Smooth muscle cell (in vitro differentiated cells): ENCODE measurements around the gene ZNRF3. TPM values are rescaled to one million over a fixed set of nuclear protein-coding genes. Genes with fewer than 3 reads are reported as not detected.
"Not testable (repeated sequence)": the region's sequence is repeated elsewhere in the genome, so short reads cannot be mapped to it uniquely, and the experiment has no call there.

ENCODE experiments used
- DNase-seq: peaks from one replicate; lab custom pipeline; 2025; ENCODE audit not compliant: unreplicated experiment; lab: John Stamatoyannopoulos, UW
- H2AFZ ChIP-seq: fragments of 200-600 bp; sonication (generic); 2 replicates; pipeline ENCODE4 v1.6.0; 2016; ENCODE audit warnings: antibody characterized with exemption, low read depth, mild to moderate bottlenecking
- H3F3A ChIP-seq: fragments of 200-600 bp; sonication (generic); 2 replicates; pipeline ENCODE4 v1.6.0; 2017; ENCODE audit warnings: antibody characterized with exemption, low read depth
- H3K27ac ChIP-seq: fragments of 200-600 bp; sonication (generic); 2 replicates; pipeline ENCODE4 v1.5.1; 2016; ENCODE audit warnings: low read depth, mild to moderate bottlenecking
- H3K27me3 ChIP-seq: fragments of 200-600 bp; sonication (generic); 2 replicates; pipeline ENCODE4 v1.6.1; 2016; ENCODE audit warnings: low read depth, mild to moderate bottlenecking
- H3K36me3 ChIP-seq: fragments of 200-600 bp; sonication (generic); 2 replicates; pipeline ENCODE4 v1.5.1; 2016; ENCODE audit warnings: low read depth
- H3K4me1 ChIP-seq: fragments of 200-600 bp; sonication (generic); 2 replicates; pipeline ENCODE4 v1.5.1; 2016; ENCODE audit warnings: low read depth
- H3K4me2 ChIP-seq: fragments of 200-600 bp; sonication (generic); 2 replicates; pipeline ENCODE4 v1.6.0; 2016; ENCODE audit warnings: mild to moderate bottlenecking
- H3K4me3 ChIP-seq: fragments of 200-600 bp; sonication (generic); 2 replicates; pipeline ENCODE4 v1.5.1; 2016; ENCODE audit warnings: mild to moderate bottlenecking
- H3K79me2 ChIP-seq: fragments of 200-600 bp; sonication (generic); 2 replicates; pipeline ENCODE4 v1.6.0; 2016; ENCODE audit warnings: low read depth, mild to moderate bottlenecking
- H3K9ac ChIP-seq: fragments of 200-600 bp; sonication (generic); 2 replicates; pipeline ENCODE4 v1.6.0; 2016; ENCODE audit warnings: low read depth
- H3K9me3 ChIP-seq: fragments of 200-600 bp; sonication (generic); replicated peaks from 2 replicates; pipeline ENCODE4 v1.5.1; 2016; ENCODE audit warnings: low read depth
- H4K20me1 ChIP-seq: fragments of 200-600 bp; sonication (generic); 2 replicates; pipeline ENCODE4 v1.6.0; 2016; ENCODE audit warnings: low read depth
- CTCF ChIP-seq: fragments of 200-600 bp; sonication (generic); IDR thresholded peaks from 2 replicates; pipeline ENCODE4 v1.5.1; 2017; ENCODE audit warnings: borderline replicate concordance, mild to moderate bottlenecking, antibody characterized with exemption; ENCODE audit not compliant: insufficient read depth, poor library complexity, severe bottlenecking
- WGBS: methylation state at CpG from one replicate; pipeline ENCODE4 v1.1.7; 2016; ENCODE audit warnings: low lambda C conversion rate; 5-methylcytosine and 5-hydroxymethylcytosine counted together
- polyA plus RNA-seq: library from polyadenylated mRNA; unstranded; fragments of >200 nt; fragmentation: Nextera tagmentation; extraction: Ambion mirVana; gene quantifications from 2 replicates; pipeline ENCODE4 v1.2.1, GENCODE V29; 2016
- total RNA-seq: library from RNA; depleted of rRNA; stranded (reverse); fragments of >200 nt; gene quantifications from 2 replicates; pipeline ENCODE4 v1.2.3, GENCODE V29; 2014

The ZNRF3 gene
- total and polyA plus RNA-seq, 2 experiments from 2014 or later = 4.7 to 5.5 TPM

GRCh38 chr22:29032014-29032475, 148.7 kb downstream of the ZNRF3 start:
- Histone ChIP-seq H3F3A (peaks cover 20% of the 10 kb centered on the region), H3K27ac (peak overlapping the region; percentile 96), H3K9ac (peak overlapping the region; percentile 92), H2AFZ (no peak overlapping the region), H3K4me2 (peak overlapping the region; percentile 71), H4K20me1 (no peaks in the 10 kb centered on the region), H3K9me3 (no peaks in the 10 kb centered on the region), H3K4me3 (no peak overlapping the region), H3K27me3 (no peaks in the 10 kb centered on the region), H3K36me3 (no peaks in the 10 kb centered on the region), H3K4me1 (peaks cover 25% of the 10 kb centered on the region), H3K79me2 (no peaks in the 10 kb centered on the region)
- no peak for DNase-seq
- WGBS = 49% methylated on average over 8 of the region's 8 CpGs
- no peak for TF ChIP-seq CTCF

GRCh38 chr22:29032584-29032983, 149.2 kb downstream of the ZNRF3 start:
- H3F3A ChIP-seq = peaks cover 20% of the 10 kb centered on the region
- H3K27me3 ChIP-seq = no peaks in the 10 kb centered on the region
- peak overlapping the region; percentile 71 for H3K4me2 ChIP-seq
- peak overlapping the region; percentile 96 for H3K27ac ChIP-seq
- no peak overlapping the region for H3K4me3 ChIP-seq
- DNase-seq = no peak
- no peak overlapping the region for H2AFZ ChIP-seq
- no peaks in the 10 kb centered on the region for H4K20me1 ChIP-seq
- H3K36me3 ChIP-seq = no peaks in the 10 kb centered on the region
- H3K9ac ChIP-seq = peak overlapping the region; percentile 92
- WGBS = 64% methylated on average over 2 of the region's 2 CpGs
- H3K79me2 ChIP-seq = no peaks in the 10 kb centered on the region
- H3K9me3 ChIP-seq = no peaks in the 10 kb centered on the region
- H3K4me1 ChIP-seq = peaks cover 25% of the 10 kb centered on the region
- no peak for TF ChIP-seq CTCF

- Histone ChIP-seq H3F3A (peaks cover 7% of the 10 kb centered on the region), H3K27me3 (no peaks in the 10 kb centered on the region), H3K4me3 (no peak overlapping the region), H3K27ac (no peak overlapping the region), H3K4me2 (no peak overlapping the region), H3K36me3 (no peaks in the 10 kb centered on the region), H2AFZ (no peak overlapping the region), H4K20me1 (no peaks in the 10 kb centered on the region), H3K9me3 (no peaks in the 10 kb centered on the region), H3K4me1 (peaks cover 3% of the 10 kb centered on the region), H3K79me2 (no peaks in the 10 kb centered on the region), H3K9ac (no peak overlapping the region)
- WGBS = 92% methylated on average over 4 of the region's 4 CpGs
- TF ChIP-seq CTCF = no peak
- no peak for DNase-seq
Measured at GRCh38 chr22:29037340-29037932, 154.1 kb downstream of the ZNRF3 start.

GRCh38 chr22:29039148-29039547, 155.8 kb downstream of the ZNRF3 start:
- TF ChIP-seq CTCF = no peak
- no peaks in the 10 kb centered on the region for H3K36me3 ChIP-seq
- no peak for DNase-seq
- H3K27me3 ChIP-seq = no peaks in the 10 kb centered on the region
- H3K27ac ChIP-seq = no peak overlapping the region
- no peak overlapping the region for H2AFZ ChIP-seq
- WGBS = 70% methylated on average over 9 of the region's 9 CpGs
- no peak overlapping the region for H3K4me2 ChIP-seq
- peaks cover 11% of the 10 kb centered on the region for H3F3A ChIP-seq
- H3K79me2 ChIP-seq = no peaks in the 10 kb centered on the region
- H3K9me3 ChIP-seq = no peaks in the 10 kb centered on the region
- H3K4me3 ChIP-seq = no peak overlapping the region
- H3K9ac ChIP-seq = no peak overlapping the region
- H3K4me1 ChIP-seq = peaks cover 7% of the 10 kb centered on the region
- no peaks in the 10 kb centered on the region for H4K20me1 ChIP-seq

- not testable (repeated sequence) for H3K27me3 ChIP-seq, H3K36me3 ChIP-seq, H3K79me2 ChIP-seq, H3K9me3 ChIP-seq, H3K4me2 ChIP-seq, H2AFZ ChIP-seq, H3K27ac ChIP-seq, DNase-seq, H3K4me1 ChIP-seq, H3K9ac ChIP-seq, H3K4me3 ChIP-seq, H4K20me1 ChIP-seq
- 92% methylated on average over 4 of the region's 4 CpGs for WGBS
- H3F3A ChIP-seq = peaks cover 15% of the 10 kb centered on the region
Measured at GRCh38 chr22:29039684-29040083, 156.3 kb downstream of the ZNRF3 start.
